AG04449 (cell line): ENCODE measurements around the gene AGPAT4.

Experiments used
- CTCF ChIA-PET: fragments of 350-600 bp; formaldehyde crosslinking; extraction: SDS; loops from one replicate; lab custom pipeline; 2021; ENCODE audit warnings: antibody characterized with exemption; lab: Yijun Ruan, JAX
- POLR2A ChIA-PET: fragments of 400-600, 350-600 bp; formaldehyde crosslinking; extraction: SDS; loops from one replicate; lab custom pipeline; 2020; ENCODE audit warnings: antibody characterized with exemption, inconsistent platforms; lab: Yijun Ruan, JAX
- DNase-seq: peaks from one replicate; pipeline ENCODE4 v3.0.0-alpha.2; 2010; ENCODE audit warnings: low read depth, low spot score
- H3K4me3 ChIP-seq: 2 replicates; pipeline ENCODE4 v1.5.1; 2011; ENCODE audit warnings: low read depth, mild to moderate bottlenecking, control low read depth, low read length
- CTCF ChIP-seq: IDR thresholded peaks from one replicate; pipeline ENCODE4 v1.5.1; 2011; ENCODE audit warnings: mild to moderate bottlenecking, moderate library complexity, low read length, control low read depth, inconsistent platforms; ENCODE audit not compliant: insufficient read depth; ENCODE audit errors: missing control alignments

The AGPAT4 gene

DNA sequence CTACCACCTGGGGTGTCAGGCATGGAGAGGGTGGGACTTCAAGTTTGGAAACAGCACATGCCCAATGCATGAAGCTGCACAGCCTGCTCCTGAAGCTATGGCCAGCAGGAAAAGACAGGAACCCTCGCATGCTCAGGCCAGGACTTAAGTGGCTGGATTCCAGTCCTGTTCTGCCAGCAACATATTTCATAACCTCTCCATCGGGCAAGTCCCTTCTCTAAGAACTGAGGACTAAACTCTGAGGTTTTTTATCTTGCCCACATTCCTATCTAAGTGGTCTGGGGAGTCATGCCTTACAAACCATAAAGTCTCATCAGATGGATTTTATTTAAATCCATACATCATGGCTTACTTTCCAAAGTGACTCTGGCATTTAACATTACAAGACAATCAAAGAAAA is 27.5 kb upstream of the AGPAT4 start:
- no peak for TF ChIP-seq CTCF
- no peak overlapping the region for H3K4me3 ChIP-seq
- ChIA-PET CTCF (interaction anchor here (1.2 kb wide), 1 partner anchor 53 kb away, joined by 3 read pairs; no protein-coding TSS in a partner anchor), POLR2A (no interaction called here)
- peak; percentile 77 for DNase-seq

DNA sequence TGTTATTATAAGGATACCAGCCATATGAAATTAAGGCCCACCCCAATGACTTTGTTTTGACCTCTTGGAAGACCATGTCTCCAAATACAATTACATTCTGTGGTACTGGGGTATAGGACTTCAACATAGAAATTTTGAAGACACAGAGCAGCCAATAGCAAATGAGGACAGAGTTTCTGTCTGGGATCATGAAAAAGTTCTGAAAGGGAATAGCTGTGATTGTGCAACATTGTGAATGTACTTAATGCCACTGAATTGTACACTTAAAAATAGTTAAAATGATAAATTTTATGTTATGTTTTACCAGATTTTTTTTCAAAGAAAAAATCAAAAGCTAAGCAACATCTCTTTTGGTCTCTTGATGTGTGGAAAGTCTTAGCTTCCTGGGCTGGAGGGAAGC is 27.0 kb upstream of the AGPAT4 start:
- ChIA-PET POLR2A (no interaction called here), CTCF (interaction anchor here (1.2 kb wide), 1 partner anchor 54 kb away, joined by 3 read pairs; no protein-coding TSS in a partner anchor)
- TF ChIP-seq CTCF = no peak
- DNase-seq = no peak
- no peak overlapping the region for H3K4me3 ChIP-seq

DNA sequence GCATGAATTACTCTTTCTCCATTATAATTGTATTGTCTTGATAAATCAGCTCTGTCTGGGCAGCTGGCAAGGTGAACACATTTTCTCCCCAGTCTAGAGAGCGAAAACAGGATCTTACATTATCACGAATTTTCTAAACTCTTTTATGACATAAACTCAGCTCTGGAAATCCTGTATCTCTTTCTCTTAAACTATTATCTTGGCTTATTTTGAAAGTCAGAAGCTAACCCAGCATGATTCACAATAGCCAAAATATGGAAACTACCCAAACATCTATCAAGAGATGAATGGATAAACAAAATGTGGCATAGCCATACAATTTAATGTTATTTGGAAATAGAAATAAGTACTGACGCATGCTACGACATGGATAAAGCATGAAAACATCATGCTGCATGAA is 25.9 kb upstream of the AGPAT4 start:
- no peak for TF ChIP-seq CTCF
- POLR2A ChIA-PET = no interaction called here
- no peak for DNase-seq
- H3K4me3 ChIP-seq = no peak overlapping the region
- CTCF ChIA-PET = no interaction called here

GRCh38 chr6:161295784-161296183 is 21.9 kb upstream of the AGPAT4 start:
- DNase-seq = no peak
- POLR2A ChIA-PET = no interaction called here
- CTCF ChIA-PET = no interaction called here
- no peak overlapping the region for H3K4me3 ChIP-seq
- no peak for TF ChIP-seq CTCF

DNA sequence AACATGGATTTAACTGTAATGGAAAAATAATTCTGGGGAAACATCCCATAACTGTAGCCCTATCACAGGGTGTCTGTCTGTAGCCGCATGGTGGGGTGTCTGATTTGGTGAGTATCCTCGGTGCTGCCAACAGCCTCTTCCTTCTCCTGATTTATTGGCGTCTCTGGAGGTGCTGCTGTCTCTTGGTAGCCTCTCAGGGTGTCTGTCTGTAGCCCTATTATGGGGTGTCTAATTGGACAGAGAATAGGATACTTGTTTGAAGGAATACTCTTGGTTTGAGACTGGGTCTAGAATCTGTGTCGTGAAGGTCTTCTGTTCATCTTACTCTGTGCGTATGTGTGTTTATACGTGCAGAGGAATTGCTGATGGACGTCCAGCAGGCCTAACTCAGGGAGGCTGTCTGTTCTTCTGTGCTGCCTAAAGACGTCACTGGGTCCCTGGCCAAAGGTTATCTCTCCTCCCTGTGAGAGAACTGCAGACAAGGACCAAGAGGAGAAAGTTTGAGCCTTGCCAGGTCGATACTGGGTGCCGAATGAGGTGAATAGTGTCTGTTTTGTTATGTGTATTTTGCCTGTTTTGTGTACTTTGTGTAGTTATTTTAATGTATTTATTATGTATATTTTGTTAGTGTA is 18.9 kb upstream of the AGPAT4 start:
- CTCF ChIA-PET = no interaction called here
- POLR2A ChIA-PET = no interaction called here
- H3K4me3 ChIP-seq = no peak overlapping the region
- TF ChIP-seq CTCF = no peak
- DNase-seq = no peak

- DNase-seq = no peak
- no peak overlapping the region for H3K4me3 ChIP-seq
- ChIA-PET CTCF (no interaction called here), POLR2A (no interaction called here)
- TF ChIP-seq CTCF = no peak
These were observed 18.3 kb upstream of the AGPAT4 start for GRCh38 chr6:161292145-161292544.
